H1 (cell line): ENCODE measurements around the gene ZC3H11A. TPM values are rescaled to one million over a fixed set of nuclear protein-coding genes. Genes with fewer than 3 reads are reported as not detected.

Experiments
- CEBPB ChIP-seq: IDR thresholded peaks from 2 replicates; pipeline ENCODE4 v1.6.1; 2012; ENCODE audit warnings: low read depth, low read length
- FOSL1 ChIP-seq: IDR thresholded peaks from 2 replicates; pipeline ENCODE4 v1.6.1; 2011; ENCODE audit warnings: mild to moderate bottlenecking, low read depth, low read length, moderate library complexity; ENCODE audit not compliant: insufficient read depth
- KDM5A ChIP-seq: fragments of 200-600 bp; IDR thresholded peaks from 2 replicates; pipeline ENCODE4 v1.7.1; 2012; ENCODE audit warnings: mild to moderate bottlenecking, low read length, inconsistent platforms, mixed read lengths
- POLR2AphosphoS5 ChIP-seq: IDR thresholded peaks from 2 replicates; pipeline ENCODE4 v1.6.1; 2011; ENCODE audit warnings: low read depth, low read length
- RAD21 ChIP-seq, 2 experiments: IDR thresholded peaks in 1 of 2; conservative IDR thresholded peaks in 1 of 2; 2 replicates each; pipeline ENCODE4 v1.6.1; 2011; ENCODE audit warnings: low read depth in 2 of 2, low read length in 2 of 2, improper control_type of control experiment in 1 of 2, inconsistent platforms in 1 of 2, mild to moderate bottlenecking in 1 of 2, moderate library complexity in 1 of 2
- RNF2 ChIP-seq: fragments of 200-900, 300-1000 bp; sonication (generic); IDR thresholded peaks from 2 replicates; pipeline ENCODE4 v1.7.1; 2016; ENCODE audit warnings: borderline replicate concordance, low read depth, mild to moderate bottlenecking, antibody characterized with exemption, low read length; ENCODE audit not compliant: poor library complexity, severe bottlenecking; ENCODE audit errors: missing control alignments
- SIRT6 ChIP-seq: IDR thresholded peaks from one replicate; pipeline ENCODE4 v1.7.1; 2012; ENCODE audit warnings: low read length, inconsistent platforms
- TAF1 ChIP-seq: IDR thresholded peaks from 2 replicates; pipeline ENCODE4 v1.6.1; 2011; ENCODE audit warnings: mild to moderate bottlenecking, low read depth, low read length
- TAF7 ChIP-seq: optimal IDR thresholded peaks from 2 replicates; pipeline ENCODE3; 2011; ENCODE audit warnings: low read depth, mild to moderate bottlenecking, inconsistent platforms, low read length, moderate library complexity, borderline replicate concordance
- polyA plus RNA-seq, 7 experiments: library from polyadenylated mRNA; depleted of rRNA in 3 of 7; stranded (reverse) in 5 of 7; unstranded in 2 of 7; fragments of >200 nt in 5 of 7; fragments of 200-250 nt in 2 of 7; gene quantifications; 1 replicate in 5 of 7; 2 replicates in 1 of 7; 4 replicates in 1 of 7; pipeline versions ENCODE4 v1.2.1 to v1.2.3, GENCODE V29; 2011 to 2013; ENCODE audit warnings: missing spikeins in 2 of 7, mixed read lengths in 2 of 7
- total RNA-seq: library from RNA; stranded (reverse); fragmentation: NEBNext Ultra II Directional; extraction: Animal tissue kit (Norgen Biotek cat#: 25700); gene quantifications from 2 replicates; pipeline ENCODE4 v1.2.1, GENCODE V29; 2021
- TF ChIP-seq, protein P1 (sequence below): fragments of 300-600 bp; sonication (generic); IDR thresholded peaks from 2 replicates; pipeline ENCODE4 v1.7.1; 2012; ENCODE audit warnings: low read length, moderate library complexity, mild to moderate bottlenecking, inconsistent platforms; ENCODE audit not compliant: insufficient replicate concordance

The ZC3H11A gene
- total and polyA plus RNA-seq, 2 of the 8 experiments (the other 6 are each of a cell fraction or from before 2014, with no cell fraction given) = 37.2 to 105 TPM

DNA sequence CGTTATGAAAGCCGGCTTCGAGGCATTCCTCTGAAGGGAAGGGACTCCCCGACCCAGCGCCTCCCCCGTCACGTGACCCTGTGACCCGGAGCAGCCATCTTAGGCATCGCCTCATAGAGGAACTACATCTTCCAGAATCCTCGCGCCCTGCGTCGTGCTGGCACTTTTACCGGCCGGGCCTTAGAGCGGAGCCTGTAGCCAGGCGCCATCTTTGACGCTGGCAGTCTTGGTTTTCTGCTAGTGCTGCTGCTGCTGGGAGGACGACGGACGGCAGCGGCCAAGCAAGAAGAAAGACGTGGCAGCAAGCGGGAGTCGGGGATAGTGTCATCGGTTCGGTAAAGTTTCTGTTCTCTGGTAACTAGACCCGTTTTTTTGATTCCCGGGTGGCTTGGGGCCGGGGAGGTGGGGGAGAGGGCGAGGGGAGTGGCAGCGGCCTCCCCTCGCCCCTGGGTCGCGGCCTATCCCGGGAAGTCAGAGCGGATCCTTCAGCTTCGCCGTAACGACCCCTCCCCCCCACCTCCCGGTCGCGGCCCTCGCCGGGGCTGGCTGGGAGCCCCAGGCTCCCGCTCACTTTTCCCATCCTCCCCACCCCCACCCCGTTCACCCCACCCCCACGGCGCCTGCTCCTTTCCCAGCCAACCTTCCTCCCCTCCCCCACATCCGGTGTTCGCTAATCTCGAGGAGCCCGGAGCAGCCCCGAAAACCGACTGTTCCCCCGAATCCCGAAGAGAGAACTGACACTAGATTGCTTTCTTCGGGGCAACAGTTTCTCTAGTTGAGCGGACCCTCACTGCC is at the start of gene ZC3H11A, which contains the start of gene ZBED6 (continued):
- peak; percentile 86 for TF ChIP-seq TAF1
- no peak for TF ChIP-seq SIRT6
- no peak for TF ChIP-seq RAD21 (IDR thresholded peaks at IDR 0.05 in 1 of 2, conservative IDR thresholded peaks at IDR 0.05 in 1 of 2; ENCODE audit: low read depth in 2 of 2, low read length in 2 of 2)
- no peak for TF ChIP-seq RNF2
- no peak for TF ChIP-seq FOSL1
- TF ChIP-seq CEBPB = no peak
- TF ChIP-seq, protein P1, sequence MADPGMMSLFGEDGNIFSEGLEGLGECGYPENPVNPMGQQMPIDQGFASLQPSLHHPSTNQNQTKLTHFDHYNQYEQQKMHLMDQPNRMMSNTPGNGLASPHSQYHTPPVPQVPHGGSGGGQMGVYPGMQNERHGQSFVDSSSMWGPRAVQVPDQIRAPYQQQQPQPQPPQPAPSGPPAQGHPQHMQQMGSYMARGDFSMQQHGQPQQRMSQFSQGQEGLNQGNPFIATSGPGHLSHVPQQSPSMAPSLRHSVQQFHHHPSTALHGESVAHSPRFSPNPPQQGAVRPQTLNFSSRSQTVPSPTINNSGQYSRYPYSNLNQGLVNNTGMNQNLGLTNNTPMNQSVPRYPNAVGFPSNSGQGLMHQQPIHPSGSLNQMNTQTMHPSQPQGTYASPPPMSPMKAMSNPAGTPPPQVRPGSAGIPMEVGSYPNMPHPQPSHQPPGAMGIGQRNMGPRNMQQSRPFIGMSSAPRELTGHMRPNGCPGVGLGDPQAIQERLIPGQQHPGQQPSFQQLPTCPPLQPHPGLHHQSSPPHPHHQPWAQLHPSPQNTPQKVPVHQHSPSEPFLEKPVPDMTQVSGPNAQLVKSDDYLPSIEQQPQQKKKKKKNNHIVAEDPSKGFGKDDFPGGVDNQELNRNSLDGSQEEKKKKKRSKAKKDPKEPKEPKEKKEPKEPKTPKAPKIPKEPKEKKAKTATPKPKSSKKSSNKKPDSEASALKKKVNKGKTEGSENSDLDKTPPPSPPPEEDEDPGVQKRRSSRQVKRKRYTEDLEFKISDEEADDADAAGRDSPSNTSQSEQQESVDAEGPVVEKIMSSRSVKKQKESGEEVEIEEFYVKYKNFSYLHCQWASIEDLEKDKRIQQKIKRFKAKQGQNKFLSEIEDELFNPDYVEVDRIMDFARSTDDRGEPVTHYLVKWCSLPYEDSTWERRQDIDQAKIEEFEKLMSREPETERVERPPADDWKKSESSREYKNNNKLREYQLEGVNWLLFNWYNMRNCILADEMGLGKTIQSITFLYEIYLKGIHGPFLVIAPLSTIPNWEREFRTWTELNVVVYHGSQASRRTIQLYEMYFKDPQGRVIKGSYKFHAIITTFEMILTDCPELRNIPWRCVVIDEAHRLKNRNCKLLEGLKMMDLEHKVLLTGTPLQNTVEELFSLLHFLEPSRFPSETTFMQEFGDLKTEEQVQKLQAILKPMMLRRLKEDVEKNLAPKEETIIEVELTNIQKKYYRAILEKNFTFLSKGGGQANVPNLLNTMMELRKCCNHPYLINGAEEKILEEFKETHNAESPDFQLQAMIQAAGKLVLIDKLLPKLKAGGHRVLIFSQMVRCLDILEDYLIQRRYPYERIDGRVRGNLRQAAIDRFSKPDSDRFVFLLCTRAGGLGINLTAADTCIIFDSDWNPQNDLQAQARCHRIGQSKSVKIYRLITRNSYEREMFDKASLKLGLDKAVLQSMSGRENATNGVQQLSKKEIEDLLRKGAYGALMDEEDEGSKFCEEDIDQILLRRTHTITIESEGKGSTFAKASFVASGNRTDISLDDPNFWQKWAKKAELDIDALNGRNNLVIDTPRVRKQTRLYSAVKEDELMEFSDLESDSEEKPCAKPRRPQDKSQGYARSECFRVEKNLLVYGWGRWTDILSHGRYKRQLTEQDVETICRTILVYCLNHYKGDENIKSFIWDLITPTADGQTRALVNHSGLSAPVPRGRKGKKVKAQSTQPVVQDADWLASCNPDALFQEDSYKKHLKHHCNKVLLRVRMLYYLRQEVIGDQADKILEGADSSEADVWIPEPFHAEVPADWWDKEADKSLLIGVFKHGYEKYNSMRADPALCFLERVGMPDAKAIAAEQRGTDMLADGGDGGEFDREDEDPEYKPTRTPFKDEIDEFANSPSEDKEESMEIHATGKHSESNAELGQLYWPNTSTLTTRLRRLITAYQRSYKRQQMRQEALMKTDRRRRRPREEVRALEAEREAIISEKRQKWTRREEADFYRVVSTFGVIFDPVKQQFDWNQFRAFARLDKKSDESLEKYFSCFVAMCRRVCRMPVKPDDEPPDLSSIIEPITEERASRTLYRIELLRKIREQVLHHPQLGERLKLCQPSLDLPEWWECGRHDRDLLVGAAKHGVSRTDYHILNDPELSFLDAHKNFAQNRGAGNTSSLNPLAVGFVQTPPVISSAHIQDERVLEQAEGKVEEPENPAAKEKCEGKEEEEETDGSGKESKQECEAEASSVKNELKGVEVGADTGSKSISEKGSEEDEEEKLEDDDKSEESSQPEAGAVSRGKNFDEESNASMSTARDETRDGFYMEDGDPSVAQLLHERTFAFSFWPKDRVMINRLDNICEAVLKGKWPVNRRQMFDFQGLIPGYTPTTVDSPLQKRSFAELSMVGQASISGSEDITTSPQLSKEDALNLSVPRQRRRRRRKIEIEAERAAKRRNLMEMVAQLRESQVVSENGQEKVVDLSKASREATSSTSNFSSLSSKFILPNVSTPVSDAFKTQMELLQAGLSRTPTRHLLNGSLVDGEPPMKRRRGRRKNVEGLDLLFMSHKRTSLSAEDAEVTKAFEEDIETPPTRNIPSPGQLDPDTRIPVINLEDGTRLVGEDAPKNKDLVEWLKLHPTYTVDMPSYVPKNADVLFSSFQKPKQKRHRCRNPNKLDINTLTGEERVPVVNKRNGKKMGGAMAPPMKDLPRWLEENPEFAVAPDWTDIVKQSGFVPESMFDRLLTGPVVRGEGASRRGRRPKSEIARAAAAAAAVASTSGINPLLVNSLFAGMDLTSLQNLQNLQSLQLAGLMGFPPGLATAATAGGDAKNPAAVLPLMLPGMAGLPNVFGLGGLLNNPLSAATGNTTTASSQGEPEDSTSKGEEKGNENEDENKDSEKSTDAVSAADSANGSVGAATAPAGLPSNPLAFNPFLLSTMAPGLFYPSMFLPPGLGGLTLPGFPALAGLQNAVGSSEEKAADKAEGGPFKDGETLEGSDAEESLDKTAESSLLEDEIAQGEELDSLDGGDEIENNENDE = no peak
- peak; percentile 82 for TF ChIP-seq POLR2AphosphoS5
- no peak for TF ChIP-seq KDM5A
- TF ChIP-seq TAF7 = peak; percentile 17
